HepG2 (cell line): ENCODE measurements around the gene FLAD1. TPM values are rescaled to one million over a fixed set of nuclear protein-coding genes. Genes with fewer than 3 reads are reported as not detected.
A peak's percentile ranks its signal among the peaks of the same experiment; 100 is the strongest.

Experiments used
- ATAC-seq: fragments of 200-7000 bp; cut with Tn5 transposase; 3 replicates; pipeline ENCODE4 v1.9.1; 2020; ENCODE audit warnings: mild to moderate bottlenecking, moderate library complexity
- BruUV-seq: library from RNA; stranded (reverse); fragments of 400-500 nt; replicated peaks from 2 replicates; lab custom pipeline; 2021; lab: Mats Ljungman, UMichigan
- CTCF ChIA-PET: fragments of 300-600 bp; formaldehyde crosslinking; extraction: SDS; loops from one replicate; lab custom pipeline; 2021; ENCODE audit warnings: low total read pairs, inconsistent platforms, low intra/inter-chr PET ratio; lab: Yijun Ruan, JAX
- POLR2A ChIA-PET: fragments of 350-600 bp; sonication (Branson Sonifier 250); formaldehyde crosslinking; loops from one replicate; lab custom pipeline; 2020; ENCODE audit warnings: antibody characterized with exemption, inconsistent platforms; lab: Yijun Ruan, JAX
- DNase-seq: peaks from one replicate; pipeline ENCODE4 v3.0.0-alpha.2; 2015; ENCODE audit warnings: low spot score
- FAIRE-seq: peaks from 3 replicates; lab custom pipeline; 2011; peaks lifted over from hg19 to GRCh38; lab: Jason Lieb, UNC
- H2AFZ ChIP-seq: one replicate; pipeline ENCODE4 v1.6.1; 2011; ENCODE audit warnings: low read length, inconsistent platforms
- H3K27ac ChIP-seq: fragments of 300-600 bp; 3 replicates; pipeline ENCODE4 v1.8.0; 2011; ENCODE audit warnings: mixed run types, mild to moderate bottlenecking, mixed read lengths, low read length, inconsistent platforms; ENCODE audit not compliant: insufficient read depth; ENCODE audit errors: extremely low read length
- H3K27me3 ChIP-seq, 2 experiments: fragments of 200-600 bp in 1 of 2; 2 replicates in 1 of 2; 3 replicates in 1 of 2; pipeline versions ENCODE4 v1.6.0 to v1.8.0; 2011; ENCODE audit warnings: low read length in 2 of 2, mild to moderate bottlenecking in 2 of 2, moderate library complexity in 2 of 2, inconsistent platforms in 1 of 2; ENCODE audit not compliant: insufficient read depth in 2 of 2, control insufficient read depth in 1 of 2
- H3K36me3 ChIP-seq, 2 experiments: fragments of 200-600 bp in 1 of 2; replicated peaks in 1 of 2; 2 replicates in 1 of 2; 3 replicates in 1 of 2; pipeline versions ENCODE4 v1.5.1 to v1.8.0; 2011; ENCODE audit warnings: low read length in 2 of 2, inconsistent platforms in 1 of 2; ENCODE audit not compliant: insufficient read depth in 2 of 2, control insufficient read depth in 1 of 2
- H3K4me1 ChIP-seq: 2 replicates; pipeline ENCODE4 v1.5.1; 2012; ENCODE audit warnings: low read length, inconsistent platforms; ENCODE audit not compliant: insufficient read depth
- H3K4me2 ChIP-seq: 2 replicates; pipeline ENCODE4 v1.6.0; 2011; ENCODE audit warnings: low read depth, low read length, inconsistent platforms
- H3K4me3 ChIP-seq, 3 experiments: fragments of 200-600 bp in 1 of 3; sonication (generic), shearing (Covaris generic) in 1 of 3; replicated peaks in 1 of 3; 2 replicates each; pipeline ENCODE4 v1.5.1; 2011 to 2016; ENCODE audit warnings: low read length in 3 of 3, inconsistent platforms in 2 of 3, low read depth in 2 of 3, mild to moderate bottlenecking in 2 of 3, control low read depth in 1 of 3, mixed read lengths in 1 of 3; ENCODE audit not compliant: insufficient read depth in 1 of 3
- H3K79me2 ChIP-seq: one replicate; pipeline ENCODE4 v1.6.1; 2011; ENCODE audit warnings: low read length, inconsistent platforms; ENCODE audit not compliant: insufficient read depth
- H3K9ac ChIP-seq: 2 replicates; pipeline ENCODE4 v1.6.0; 2011; ENCODE audit warnings: mild to moderate bottlenecking, low read depth, low read length, inconsistent platforms; ENCODE audit not compliant: insufficient read depth
- H3K9me3 ChIP-seq: 2 replicates; pipeline ENCODE4 v1.5.1; 2012; ENCODE audit warnings: mild to moderate bottlenecking, low read length
- H4K20me1 ChIP-seq: 2 replicates; pipeline ENCODE4 v1.6.0; 2011; ENCODE audit warnings: inconsistent platforms, mild to moderate bottlenecking, low read length, moderate library complexity; ENCODE audit not compliant: insufficient read depth
- CTCF ChIP-seq: sonication (generic); formaldehyde crosslinking; IDR thresholded peaks from 2 replicates; pipeline ENCODE4 v1.5.0; 2020; ENCODE audit warnings: mild to moderate bottlenecking, missing genetic modification reagents, moderate library complexity
- ETV6 ChIP-seq: sonication (generic); formaldehyde crosslinking; conservative IDR thresholded peaks from 2 replicates; pipeline ENCODE4 v1.4.0; 2020; ENCODE audit warnings: missing genetic modification reagents
- HMG20A ChIP-seq: IDR thresholded peaks from 2 replicates; pipeline ENCODE4 v1.6.1; 2016; ENCODE audit warnings: borderline replicate concordance
- NFIC ChIP-seq: IDR thresholded peaks from 2 replicates; pipeline ENCODE4 v1.6.1; 2012; ENCODE audit warnings: mild to moderate bottlenecking, low read length, inconsistent platforms
- NPAS2 ChIP-seq: sonication (generic); formaldehyde crosslinking; IDR thresholded peaks from 2 replicates; pipeline ENCODE4 v1.8.0; 2022; ENCODE audit warnings: mild to moderate bottlenecking, missing genetic modification reagents, borderline replicate concordance
- RBFOX2 ChIP-seq: fragments of 200-400 bp; formaldehyde crosslinking; IDR thresholded peaks from 2 replicates; pipeline ENCODE4 v1.6.1; 2017; ENCODE audit warnings: low read depth, mild to moderate bottlenecking, low read length
- RBM22 ChIP-seq: fragments of 200-400 bp; formaldehyde crosslinking; optimal IDR thresholded peaks from 2 replicates; pipeline ENCODE3; 2017; ENCODE audit warnings: mild to moderate bottlenecking, low read length, moderate library complexity
- SMAD3 ChIP-seq: sonication (generic); formaldehyde crosslinking; IDR thresholded peaks from 2 replicates; pipeline ENCODE4 v1.4.0; 2020; ENCODE audit warnings: missing genetic modification reagents
- THAP9 ChIP-seq: sonication (generic); formaldehyde crosslinking; IDR thresholded peaks from 2 replicates; pipeline ENCODE4; 2020; ENCODE audit warnings: missing genetic modification reagents, mild to moderate bottlenecking, borderline replicate concordance
- ZFP91 ChIP-seq: sonication (generic); formaldehyde crosslinking; IDR thresholded peaks from 2 replicates; pipeline ENCODE4 v1.9.0; 2022; ENCODE audit warnings: missing genetic modification reagents, mild to moderate bottlenecking, borderline replicate concordance
- ZNF350 ChIP-seq: sonication (generic); formaldehyde crosslinking; IDR thresholded peaks from 2 replicates; pipeline ENCODE4 v1.4.0; 2020; ENCODE audit warnings: mild to moderate bottlenecking, low read depth, missing genetic modification reagents, borderline replicate concordance
- ZNF510 ChIP-seq: sonication (generic); formaldehyde crosslinking; IDR thresholded peaks from 2 replicates; pipeline ENCODE4 v1.4.0; 2020; ENCODE audit warnings: low read depth, mild to moderate bottlenecking, missing genetic modification reagents
- ZNF792 ChIP-seq: IDR thresholded peaks from 2 replicates; pipeline ENCODE4 v1.6.1; 2016
- ZNF816 ChIP-seq: sonication (generic); formaldehyde crosslinking; IDR thresholded peaks from 2 replicates; pipeline ENCODE4 v1.8.0; 2022; ENCODE audit warnings: missing genetic modification reagents, mild to moderate bottlenecking, borderline replicate concordance
- WGBS: methylation state at CpG from one replicate; pipeline ENCODE4 v1.1.6; 2017; ENCODE audit warnings: low lambda C conversion rate; 5-methylcytosine and 5-hydroxymethylcytosine counted together
- in situ Hi-C: cut with HindIII; loops from 2 replicates; pipeline ENCODE4 v1.10.0; 2017; ENCODE audit warnings: low pct_unique_long_range_greater_than_20kb; ENCODE audit not compliant: extremely low pct_ligation_motif_present
- intact Hi-C: fragments of 100-400 bp; cut with micrococcal nuclease; formaldehyde crosslinking; loops from one replicate; pipeline ENCODE4 v1.10.0; 2022; ENCODE audit not compliant: unreplicated experiment
- polyA plus RNA-seq, 8 experiments: library from polyadenylated mRNA; depleted of rRNA in 3 of 8; stranded (reverse) in 7 of 8; unstranded in 1 of 8; fragments of >200 nt; fragmentation: Illumina TruSeq in 4 of 8; extraction: Trizol in 4 of 8; gene quantifications; 2 replicates each; pipeline versions ENCODE4 v1.2.1 to v1.2.3, GENCODE V29; 2011 to 2016; ENCODE audit warnings: low read depth in 4 of 8, missing spikeins in 1 of 8, mixed read lengths in 1 of 8; ENCODE audit not compliant: insufficient read depth in 1 of 8
- total RNA-seq, 5 experiments: library from RNA; depleted of rRNA; stranded (reverse); fragments of >200 nt; fragmentation: Illumina TruSeq; extraction: Trizol; gene quantifications; 2 replicates each; pipeline ENCODE4 v1.2.3, GENCODE V29; 2016; ENCODE audit warnings: low read depth in 1 of 5

Gene FLAD1
- total and polyA plus RNA-seq, 2 of the 13 experiments (the other 11 are each of a cell fraction or from before 2014, with no cell fraction given), result 25.9 to 32.8 TPM

- no peak for TF ChIP-seq THAP9 (CRISPR knock-in tag)
- TF ChIP-seq HMG20A (CRISPR knock-in tag), result no peak
- TF ChIP-seq SMAD3 (CRISPR knock-in tag), result no peak
- no peak for TF ChIP-seq NFIC
- no peak for TF ChIP-seq NPAS2 (CRISPR knock-in tag)
- TF ChIP-seq, all 625 proteins: peak for 0
Measured at GRCh38 chr1:154982341-154982740, 803 bp upstream of the FLAD1 start (continued).

- CTCF ChIA-PET, result interaction anchor here (1.0 kb wide), 1 partner anchor 33 kb away, joined by 3 read pairs; no protein-coding TSS in a partner anchor
Measured at GRCh38 chr1:154983776-154984466, 777 bp downstream of the FLAD1 start.

More at GRCh38 chr1:154983776-154984466, 777 bp downstream of the FLAD1 start:
- Histone ChIP-seq H3K9ac (peak overlapping the region; percentile 87), H3K79me2 (peaks cover 24% of the 10 kb centered on the region), H2AFZ (no peak overlapping the region), H3K36me3 (peaks cover 3 to 18% of the 10 kb centered on the region in 2 experiments), H3K4me1 (peaks cover 39% of the 10 kb centered on the region), H3K27me3 (no peaks in the 10 kb centered on the region), H3K27ac (peak overlapping the region; percentile 64), H3K4me2 (peak overlapping the region; percentile 90), H4K20me1 (no peaks in the 10 kb centered on the region), H3K4me3 (peak overlapping the region; percentile 74 to 86 (median 76)), H3K9me3 (no peaks in the 10 kb centered on the region)
- BruUV-seq, result no TSS peak
- FAIRE-seq (no peak), ATAC-seq (peak; percentile 8; the same call in 2 of the 3 replicates), DNase-seq (no peak)
- 20% methylated on average over 11 of the region's 17 CpGs for WGBS
- 0 out of 2 replicates have a peak, but pooled peaks have one; percentile 5 for TF ChIP-seq CTCF (CRISPR knock-in tag)
- 0 out of 2 replicates have a peak, but pooled peaks have one; percentile 35 for TF ChIP-seq RBFOX2
- no peak for TF ChIP-seq ZNF792 (CRISPR knock-in tag)
- TF ChIP-seq ZFP91 (CRISPR knock-in tag), result 0 out of 2 replicates have a peak, but pooled peaks have one; percentile 11
- TF ChIP-seq RBM22, result no peak
- no peak for TF ChIP-seq ZNF510 (CRISPR knock-in tag)
- no peak for TF ChIP-seq ZNF350 (CRISPR knock-in tag)
- TF ChIP-seq ETV6, result no peak
- no peak for TF ChIP-seq ZNF816 (CRISPR knock-in tag)
- intact Hi-C loops (no loop called here), in situ Hi-C loops (loop anchor here (5.0 kb wide), 1 partner anchor 78 kb away; the partner anchor contains the start of gene EFNA4)
- POLR2A ChIA-PET, result interaction anchor here (0.7 to 2.9 kb wide), 11 partner anchors 10 to 67 kb away, joined by 3 to 78 read pairs (median 5); partner anchors contain the start of genes ADAM15, CKS1B, LENEP and PBXIP1
